Measurements from ENCODE around the gene TRAPPC10.

Gene TRAPPC10

DNA sequence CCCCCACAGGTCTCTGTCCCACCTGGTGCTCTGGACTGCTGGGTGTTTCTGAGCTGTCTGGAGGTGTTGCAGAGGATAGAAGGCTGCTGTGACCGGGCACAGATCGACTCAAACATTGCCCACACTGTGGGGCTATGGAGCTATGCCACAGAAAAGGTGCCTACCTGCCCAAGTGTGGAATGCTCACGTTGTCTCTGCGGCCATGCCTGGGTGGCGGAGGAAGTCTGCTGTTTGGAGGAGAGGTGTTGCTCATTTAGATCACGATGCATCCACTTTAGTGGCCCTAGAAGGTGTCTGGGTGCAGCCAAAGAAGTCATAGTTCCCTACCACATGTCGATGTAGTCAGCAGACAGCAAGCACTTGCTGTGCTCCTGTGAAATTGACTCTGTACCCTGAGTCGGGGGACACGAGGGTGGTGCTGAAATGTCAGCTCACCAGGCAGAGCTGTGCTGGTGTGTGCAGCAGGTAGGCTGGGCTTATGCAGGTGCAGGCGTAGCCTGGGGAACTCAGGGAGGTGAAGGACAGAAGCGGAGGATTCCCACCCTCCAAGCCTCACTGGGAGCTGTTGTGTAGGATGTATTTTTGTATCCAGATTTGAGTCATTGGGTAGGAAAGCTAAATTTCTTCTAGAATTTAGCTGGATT, 62.3 kb downstream of the TRAPPC10 start:
- H3K27ac ChIP-seq: no peak overlapping the region
- TF ChIP-seq FOXP2 (optimal IDR thresholded peaks at IDR 0.05; ENCODE audit: control extremely low read depth, extremely low read length, insufficient read depth): no peak
- TF ChIP-seq EZH2 (IDR thresholded peaks at IDR 0.05): no peak
- TF ChIP-seq POLR2AphosphoS5 (IDR thresholded peaks at IDR 0.05; ENCODE audit: borderline replicate concordance, low read depth, low read length): no peak
- no peak for DNase-seq (ENCODE audit: low read depth, low spot score)
- H3K4me3 ChIP-seq: no peak overlapping the region
- H3K36me3 ChIP-seq (ENCODE audit: insufficient read depth, low read length): peaks cover 27% of the 10 kb centered on the region; the same call in 1 of the 2 replicates
- H3K9ac ChIP-seq (ENCODE audit: insufficient read length): no peak overlapping the region
- H3K9me3 ChIP-seq (ENCODE audit: low read depth, low read length): no peaks in the 10 kb centered on the region

DNA sequence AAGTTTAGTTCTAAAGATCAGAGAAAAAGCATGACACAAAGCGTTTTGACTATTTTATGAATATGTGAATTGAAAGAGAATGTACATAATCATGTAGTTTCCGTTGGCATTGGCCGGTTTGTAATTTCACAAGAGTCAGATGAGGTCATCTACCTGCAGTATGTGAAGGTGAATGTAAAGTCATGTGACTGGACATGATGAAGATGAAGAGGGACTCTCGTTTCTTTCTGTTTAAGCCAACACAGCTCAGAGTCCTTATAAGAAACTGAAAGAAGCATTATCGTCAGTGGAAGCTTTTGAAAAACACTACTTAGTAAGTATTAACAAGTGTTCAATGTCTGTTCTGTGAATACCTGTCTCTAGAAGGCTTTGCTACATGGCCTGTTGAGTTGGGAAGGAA, 64.2 kb downstream of the TRAPPC10 start:
- Histone ChIP-seq H3K4me3 (no peak overlapping the region), H3K36me3 (ENCODE audit: insufficient read depth, low read length) (peaks cover 31% of the 10 kb centered on the region; the same call in 1 of the 2 replicates), H3K9ac (ENCODE audit: insufficient read length) (no peak overlapping the region), H3K27ac (no peak overlapping the region), H3K9me3 (ENCODE audit: low read depth, low read length) (no peaks in the 10 kb centered on the region)
- DNase-seq (ENCODE audit: low read depth, low spot score): no peak
- TF ChIP-seq FOXP2 (optimal IDR thresholded peaks at IDR 0.05; ENCODE audit: control extremely low read depth, extremely low read length, insufficient read depth) (no peak), POLR2AphosphoS5 (IDR thresholded peaks at IDR 0.05; ENCODE audit: borderline replicate concordance, low read depth, low read length) (no peak), EZH2 (IDR thresholded peaks at IDR 0.05) (no peak)

GRCh38 chr21:44078411-44078981, 66.4 kb downstream of the TRAPPC10 start:
- Histone ChIP-seq H3K9me3 (ENCODE audit: low read depth, low read length) (no peaks in the 10 kb centered on the region), H3K27ac (no peak overlapping the region), H3K36me3 (ENCODE audit: insufficient read depth, low read length) (peaks cover 48% of the 10 kb centered on the region), H3K4me3 (no peak overlapping the region), H3K9ac (ENCODE audit: insufficient read length) (no peak overlapping the region)
- DNase-seq (ENCODE audit: low read depth, low spot score): no peak
- TF ChIP-seq FOXP2 (optimal IDR thresholded peaks at IDR 0.05; ENCODE audit: control extremely low read depth, extremely low read length, insufficient read depth): no peak

GRCh38 chr21:44079446-44079845, 67.3 kb downstream of the TRAPPC10 start:
- no peak for DNase-seq (ENCODE audit: low read depth, low spot score)
- Histone ChIP-seq H3K9me3 (ENCODE audit: low read depth, low read length) (no peaks in the 10 kb centered on the region), H3K27ac (no peak overlapping the region), H3K36me3 (ENCODE audit: insufficient read depth, low read length) (peaks cover 44% of the 10 kb centered on the region), H3K9ac (ENCODE audit: insufficient read length) (no peak overlapping the region), H3K4me3 (no peak overlapping the region)
- TF ChIP-seq EZH2 (IDR thresholded peaks at IDR 0.05): no peak

DNA sequence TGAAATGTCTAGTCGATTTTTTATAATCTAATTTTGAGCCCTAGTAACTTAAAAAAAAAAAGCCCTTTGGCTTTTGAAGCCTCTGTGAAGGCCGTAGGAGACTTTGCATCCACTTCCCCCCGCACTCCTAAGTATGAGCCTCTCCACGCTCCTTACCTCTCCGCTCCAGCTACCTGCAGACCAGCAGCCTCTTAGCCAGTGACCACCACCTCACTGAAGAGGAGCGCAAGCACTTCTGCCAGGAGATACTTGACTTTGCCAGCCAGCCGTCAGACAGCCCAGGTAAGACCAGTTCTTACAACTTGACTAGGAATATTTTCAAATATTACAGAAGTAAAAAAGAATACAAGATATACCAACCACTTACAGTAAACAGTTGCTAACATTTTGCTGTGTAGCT, 67.7 kb downstream of the TRAPPC10 start:
- TF ChIP-seq POLR2AphosphoS5 (IDR thresholded peaks at IDR 0.05; ENCODE audit: borderline replicate concordance, low read depth, low read length): no peak
- TF ChIP-seq FOXP2 (optimal IDR thresholded peaks at IDR 0.05; ENCODE audit: control extremely low read depth, extremely low read length, insufficient read depth): no peak
- peaks cover 40% of the 10 kb centered on the region for H3K36me3 ChIP-seq (ENCODE audit: insufficient read depth, low read length)
- no peaks in the 10 kb centered on the region for H3K9me3 ChIP-seq (ENCODE audit: low read depth, low read length)
- DNase-seq (ENCODE audit: low read depth, low spot score): no peak
- no peak overlapping the region for H3K4me3 ChIP-seq
- H3K9ac ChIP-seq (ENCODE audit: insufficient read length): no peak overlapping the region
- H3K27ac ChIP-seq: no peak overlapping the region

- H3K27ac ChIP-seq: 0 out of 2 replicates have a peak overlapping the region, but pooled peaks have one; percentile 21
- H3K9me3 ChIP-seq (ENCODE audit: low read depth, low read length): no peaks in the 10 kb centered on the region
- DNase-seq (ENCODE audit: low read depth, low spot score): no peak
- no peak overlapping the region for H3K9ac ChIP-seq (ENCODE audit: insufficient read length)
- TF ChIP-seq POLR2AphosphoS5 (IDR thresholded peaks at IDR 0.05; ENCODE audit: borderline replicate concordance, low read depth, low read length) (no peak), EZH2 (IDR thresholded peaks at IDR 0.05) (no peak), FOXP2 (optimal IDR thresholded peaks at IDR 0.05; ENCODE audit: control extremely low read depth, extremely low read length, insufficient read depth) (no peak)
- H3K36me3 ChIP-seq (ENCODE audit: insufficient read depth, low read length): peaks cover 28% of the 10 kb centered on the region
- no peak overlapping the region for H3K4me3 ChIP-seq
Observed at GRCh38 chr21:44082648-44083440, 70.7 kb downstream of the TRAPPC10 start.

- Histone ChIP-seq H3K9me3 (ENCODE audit: low read depth, low read length) (no peaks in the 10 kb centered on the region), H3K27ac (no peak overlapping the region), H3K4me3 (no peak overlapping the region), H3K9ac (ENCODE audit: insufficient read length) (no peak overlapping the region), H3K36me3 (ENCODE audit: insufficient read depth, low read length) (peaks cover 24% of the 10 kb centered on the region)
- TF ChIP-seq POLR2AphosphoS5 (IDR thresholded peaks at IDR 0.05; ENCODE audit: borderline replicate concordance, low read depth, low read length) (no peak), FOXP2 (optimal IDR thresholded peaks at IDR 0.05; ENCODE audit: control extremely low read depth, extremely low read length, insufficient read depth) (no peak), EZH2 (IDR thresholded peaks at IDR 0.05) (no peak)
- DNase-seq (ENCODE audit: low read depth, low spot score): no peak
Observed at GRCh38 chr21:44083631-44084291, 71.7 kb downstream of the TRAPPC10 start.

- Histone ChIP-seq H3K27ac (no peak overlapping the region), H3K4me3 (no peak overlapping the region), H3K36me3 (ENCODE audit: insufficient read depth, low read length) (peaks cover 27% of the 10 kb centered on the region), H3K9me3 (ENCODE audit: low read depth, low read length) (no peaks in the 10 kb centered on the region), H3K9ac (ENCODE audit: insufficient read length) (no peak overlapping the region)
- no peak for DNase-seq (ENCODE audit: low read depth, low spot score)
- TF ChIP-seq FOXP2 (optimal IDR thresholded peaks at IDR 0.05; ENCODE audit: control extremely low read depth, extremely low read length, insufficient read depth) (no peak), POLR2AphosphoS5 (IDR thresholded peaks at IDR 0.05; ENCODE audit: borderline replicate concordance, low read depth, low read length) (no peak), EZH2 (IDR thresholded peaks at IDR 0.05) (no peak)
Observed at GRCh38 chr21:44084496-44085241, 72.6 kb downstream of the TRAPPC10 start.
